Measurements from ENCODE around the gene HTATIP2. TPM values are rescaled to one million over a fixed set of nuclear protein-coding genes. Genes with fewer than 3 reads are reported as not detected.

HTATIP2 gene
- total RNA-seq, 1 donor from 2014 or later, result 26.5 TPM

DNA sequence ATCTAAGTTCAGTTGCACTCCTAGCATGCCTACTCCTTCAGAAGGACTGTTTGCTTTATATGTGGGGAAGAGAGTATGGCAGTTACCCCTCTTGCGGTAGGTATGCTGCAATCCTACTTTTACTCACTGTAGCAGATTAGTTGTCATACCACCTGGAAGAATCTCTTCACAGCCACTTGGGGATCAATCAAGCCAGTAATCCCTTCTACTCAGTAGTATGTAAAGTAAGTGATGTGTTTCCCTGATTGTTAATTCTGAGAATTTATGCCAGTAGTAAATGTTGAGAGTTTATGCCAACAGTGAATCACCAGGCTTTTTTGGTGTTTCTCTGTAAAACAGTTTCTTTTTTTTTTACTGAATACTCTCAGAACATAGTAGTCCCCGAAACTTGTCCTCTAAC, 58.4 kb downstream of the HTATIP2 start:
- intact Hi-C loops (cut with DNase I), result no loop called here
- ATAC-seq, result no peak
- DNase-seq (ENCODE audit: low spot score), result no peak

DNA sequence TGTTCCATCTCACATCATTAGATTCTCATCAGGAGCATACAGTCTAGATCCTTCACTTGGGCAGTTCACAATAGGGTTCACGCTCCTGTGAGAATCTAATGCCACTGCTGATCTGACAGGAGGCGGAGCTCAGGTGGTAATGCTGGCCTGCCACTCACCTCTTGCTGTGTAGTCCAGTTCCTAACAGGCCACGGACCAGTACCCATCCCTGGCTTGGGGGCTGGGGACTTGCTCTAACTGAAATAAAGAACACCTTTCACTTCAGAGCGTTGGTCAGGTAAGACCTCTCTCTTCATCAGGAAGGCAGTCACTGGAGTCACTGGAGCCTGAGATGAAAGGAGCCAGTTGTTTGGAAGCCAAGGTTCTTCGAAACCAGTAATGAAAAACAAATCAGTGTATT, 65.7 kb downstream of the HTATIP2 start:
- ATAC-seq (no peak), DNase-seq (ENCODE audit: low spot score) (no peak)
- intact Hi-C loops (cut with DNase I), result no loop called here

Other genes starting within 250 kb of the HTATIP2 start
- gene DBX1, start 203.2 kb upstream of the HTATIP2 start, total RNA-seq, result not detected
- gene PRMT3, start 24.0 kb downstream of the HTATIP2 start, total RNA-seq, result 15.1 TPM
- not detected for gene SLC6A5, start 235.9 kb downstream of the HTATIP2 start, total RNA-seq